Liver (tissue), 3 donors: ENCODE results near the gene ZEB1.

ENCODE experiments used
- ATF3 ChIP-seq: IDR thresholded peaks from 2 replicates; pipeline ENCODE4 v1.6.1; 2016; ENCODE audit warnings: antibody characterized with exemption
- FOXA2 ChIP-seq: IDR thresholded peaks from 2 replicates; pipeline ENCODE4 v1.6.1; 2016; ENCODE audit warnings: antibody characterized with exemption
- GABPA ChIP-seq, 2 donors: IDR thresholded peaks in 1 of 2; conservative IDR thresholded peaks in 1 of 2; 2 replicates each; pipeline ENCODE4 v1.6.1; 2016; ENCODE audit warnings: antibody characterized with exemption in 2 of 2, mild to moderate bottlenecking in 1 of 2, moderate library complexity in 1 of 2
- HNF4A ChIP-seq, 2 donors: conservative IDR thresholded peaks; 2 replicates each; pipeline ENCODE4 v1.6.1; 2016; ENCODE audit warnings: antibody characterized with exemption in 2 of 2, mild to moderate bottlenecking in 2 of 2
- JUND ChIP-seq, 2 donors: IDR thresholded peaks; 2 replicates each; pipeline ENCODE4 v1.6.1; 2016; ENCODE audit warnings: antibody characterized with exemption in 2 of 2
- RAD21 ChIP-seq, 2 donors: IDR thresholded peaks; 2 replicates each; pipeline ENCODE4 v1.6.1; 2016; ENCODE audit warnings: antibody characterized with exemption in 2 of 2, mild to moderate bottlenecking in 2 of 2
- REST ChIP-seq: IDR thresholded peaks from 2 replicates; pipeline ENCODE4 v1.6.1; 2016; ENCODE audit warnings: antibody characterized with exemption, mild to moderate bottlenecking
- SP1 ChIP-seq: IDR thresholded peaks from 2 replicates; pipeline ENCODE4 v1.6.1; 2018; ENCODE audit warnings: antibody characterized with exemption, mild to moderate bottlenecking
- TAF1 ChIP-seq: conservative IDR thresholded peaks from 2 replicates; pipeline ENCODE4 v1.6.1; 2016; ENCODE audit warnings: antibody characterized with exemption, mild to moderate bottlenecking
- YY1 ChIP-seq: IDR thresholded peaks from 2 replicates; pipeline ENCODE4 v1.6.1; 2016; ENCODE audit warnings: antibody characterized with exemption, mild to moderate bottlenecking
- ZBTB33 ChIP-seq: IDR thresholded peaks from 2 replicates; pipeline ENCODE4 v1.6.1; 2016; ENCODE audit warnings: antibody characterized with exemption
- TF ChIP-seq, protein P1 (sequence below): fragments of 150-350 bp; IDR thresholded peaks from 2 replicates; pipeline ENCODE4 v1.5.1; 2017; ENCODE audit warnings: improper control_type of control experiment, low read depth, low read length; ENCODE audit not compliant: missing input control
- TF ChIP-seq, protein P2 (sequence below): IDR thresholded peaks from 2 replicates; pipeline ENCODE4 v1.6.1; 2016; ENCODE audit warnings: antibody characterized with exemption
- donor health status: healthy.
- donor health status: healthy.

GRCh38 chr10:31554556-31554955 lies 235.5 kb downstream of the ZEB1 start:
- TF ChIP-seq TAF1 (no peak), GABPA (IDR thresholded peaks at IDR 0.05 in 1 of 2, conservative IDR thresholded peaks at IDR 0.05 in 1 of 2) (no peak), SP1 (no peak), ATF3 (no peak), JUND (IDR thresholded peaks at IDR 0.05) (no peak), YY1 (no peak), ZBTB33 (no peak), HNF4A (conservative IDR thresholded peaks at IDR 0.05) (no peak), FOXA2 (no peak), REST (no peak), RAD21 (IDR thresholded peaks at IDR 0.05) (no peak)
- TF ChIP-seq, protein P1, sequence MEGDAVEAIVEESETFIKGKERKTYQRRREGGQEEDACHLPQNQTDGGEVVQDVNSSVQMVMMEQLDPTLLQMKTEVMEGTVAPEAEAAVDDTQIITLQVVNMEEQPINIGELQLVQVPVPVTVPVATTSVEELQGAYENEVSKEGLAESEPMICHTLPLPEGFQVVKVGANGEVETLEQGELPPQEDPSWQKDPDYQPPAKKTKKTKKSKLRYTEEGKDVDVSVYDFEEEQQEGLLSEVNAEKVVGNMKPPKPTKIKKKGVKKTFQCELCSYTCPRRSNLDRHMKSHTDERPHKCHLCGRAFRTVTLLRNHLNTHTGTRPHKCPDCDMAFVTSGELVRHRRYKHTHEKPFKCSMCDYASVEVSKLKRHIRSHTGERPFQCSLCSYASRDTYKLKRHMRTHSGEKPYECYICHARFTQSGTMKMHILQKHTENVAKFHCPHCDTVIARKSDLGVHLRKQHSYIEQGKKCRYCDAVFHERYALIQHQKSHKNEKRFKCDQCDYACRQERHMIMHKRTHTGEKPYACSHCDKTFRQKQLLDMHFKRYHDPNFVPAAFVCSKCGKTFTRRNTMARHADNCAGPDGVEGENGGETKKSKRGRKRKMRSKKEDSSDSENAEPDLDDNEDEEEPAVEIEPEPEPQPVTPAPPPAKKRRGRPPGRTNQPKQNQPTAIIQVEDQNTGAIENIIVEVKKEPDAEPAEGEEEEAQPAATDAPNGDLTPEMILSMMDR: no peak
- TF ChIP-seq, protein P2, sequence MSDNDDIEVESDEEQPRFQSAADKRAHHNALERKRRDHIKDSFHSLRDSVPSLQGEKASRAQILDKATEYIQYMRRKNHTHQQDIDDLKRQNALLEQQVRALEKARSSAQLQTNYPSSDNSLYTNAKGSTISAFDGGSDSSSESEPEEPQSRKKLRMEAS: no peak
